BJ (cell line): ENCODE data around the gene ADARB1. TPM values are rescaled to one million over a fixed set of nuclear protein-coding genes. Genes with fewer than 3 reads are reported as not detected.

Experiments
- CTCF ChIA-PET: fragments of 350-600 bp; formaldehyde crosslinking; extraction: SDS; loops from one replicate; lab custom pipeline; 2021; ENCODE audit warnings: antibody characterized with exemption, inconsistent platforms; lab: Yijun Ruan, JAX
- POLR2A ChIA-PET: fragments of 300-600 bp; sonication (Branson Sonifier 250); formaldehyde crosslinking; extraction: SDS; loops from one replicate; lab custom pipeline; 2021; ENCODE audit warnings: antibody characterized with exemption; lab: Charles Lee
- DNase-seq: peaks from one replicate; pipeline ENCODE4 v3.0.0-alpha.2; 2011; ENCODE audit warnings: low read depth
- H3K27me3 ChIP-seq: 2 replicates; pipeline ENCODE4 v1.6.0; 2011; ENCODE audit warnings: low read length; ENCODE audit not compliant: control insufficient read depth, insufficient read depth
- H3K36me3 ChIP-seq: 2 replicates; pipeline ENCODE4 v1.5.1; 2011; ENCODE audit warnings: low read length; ENCODE audit not compliant: control insufficient read depth, insufficient read depth
- H3K4me3 ChIP-seq: 2 replicates; pipeline ENCODE4 v1.5.1; 2011; ENCODE audit warnings: low read depth, mild to moderate bottlenecking, control low read depth, low read length
- CTCF ChIP-seq: IDR thresholded peaks from 2 replicates; pipeline ENCODE4 v1.5.1; 2011; ENCODE audit warnings: low read depth, mild to moderate bottlenecking, control low read depth, inconsistent platforms, low read length, moderate library complexity; ENCODE audit not compliant: insufficient read depth
- polyA plus RNA-seq: library from polyadenylated mRNA; depleted of rRNA; stranded (reverse); fragments of >200 nt; gene quantifications from 2 replicates; pipeline ENCODE4 v1.2.3, GENCODE V29; 2011

The ADARB1 gene
- polyA plus RNA-seq, 1 experiment: 10.9 TPM

- H3K4me3 ChIP-seq: no peak overlapping the region
- POLR2A ChIA-PET: interaction anchor here (0.7 kb wide), 1 partner anchor 61 kb away, joined by 3 read pairs; no protein-coding TSS in a partner anchor
- TF ChIP-seq CTCF: peak; percentile 17; the same call in 1 of the 2 replicates
- no peaks in the 10 kb centered on the region for H3K27me3 ChIP-seq
- CTCF ChIA-PET: interaction anchor here (0.7 to 2.4 kb wide), 4 partner anchors 11 to 30 kb away, joined by 3 to 8 read pairs (median 5); no protein-coding TSS in a partner anchor
- peak; percentile 16 for DNase-seq
- no peaks in the 10 kb centered on the region for H3K36me3 ChIP-seq
These were observed 93.4 kb downstream of the ADARB1 start for GRCh38 chr21:45167796-45168222.

- DNase-seq: no peak
- H3K27me3 ChIP-seq: no peaks in the 10 kb centered on the region
- no peak for TF ChIP-seq CTCF
- no peaks in the 10 kb centered on the region for H3K36me3 ChIP-seq
- CTCF ChIA-PET: interaction anchor here (0.7 to 2.4 kb wide), 3 partner anchors 11 to 30 kb away, joined by 3 to 8 read pairs (median 6); no protein-coding TSS in a partner anchor
- H3K4me3 ChIP-seq: no peak overlapping the region
- POLR2A ChIA-PET: no interaction called here
These were observed 94.1 kb downstream of the ADARB1 start for GRCh38 chr21:45168522-45168921.

GRCh38 chr21:45169001-45169400 lies 94.6 kb downstream of the ADARB1 start:
- Histone ChIP-seq H3K4me3 (no peak overlapping the region), H3K27me3 (no peaks in the 10 kb centered on the region), H3K36me3 (no peaks in the 10 kb centered on the region)
- CTCF ChIA-PET: interaction anchor here (1.6 to 2.4 kb wide), 2 partner anchors 12 to 31 kb away, joined by 6 to 8 read pairs; no protein-coding TSS in a partner anchor
- POLR2A ChIA-PET: no interaction called here
- DNase-seq: no peak
- no peak for TF ChIP-seq CTCF

GRCh38 chr21:45169682-45170081 lies 95.3 kb downstream of the ADARB1 start:
- DNase-seq: no peak
- no peak for TF ChIP-seq CTCF
- CTCF ChIA-PET: interaction anchor here (2.4 kb wide), 1 partner anchor 12 kb away, joined by 6 read pairs; no protein-coding TSS in a partner anchor
- Histone ChIP-seq H3K27me3 (no peaks in the 10 kb centered on the region), H3K36me3 (no peaks in the 10 kb centered on the region), H3K4me3 (no peak overlapping the region)
- POLR2A ChIA-PET: no interaction called here

GRCh38 chr21:45170987-45171386 lies 96.6 kb downstream of the ADARB1 start:
- POLR2A ChIA-PET: no interaction called here
- no peak for TF ChIP-seq CTCF
- no peak for DNase-seq
- Histone ChIP-seq H3K36me3 (no peaks in the 10 kb centered on the region), H3K27me3 (no peaks in the 10 kb centered on the region), H3K4me3 (no peak overlapping the region)
- CTCF ChIA-PET: no interaction called here
